Rectal smooth muscle tissue (tissue), 1 donor: ENCODE results near the gene HYAL2.
"Not testable (repeated sequence)": the region's sequence is repeated elsewhere in the genome, so short reads cannot be mapped to it uniquely, and the experiment has no call there.

Experiments used
- H3K27ac ChIP-seq: one replicate; pipeline ENCODE4 v1.7.0; 2013; ENCODE audit warnings: low read depth, low read length, inconsistent platforms
- H3K27me3 ChIP-seq: one replicate; pipeline ENCODE4 v1.7.0; 2013; ENCODE audit warnings: low read length; ENCODE audit not compliant: control insufficient read depth, insufficient read depth
- H3K36me3 ChIP-seq: one replicate; pipeline ENCODE4 v1.7.0; 2013; ENCODE audit warnings: low read length; ENCODE audit not compliant: control insufficient read depth, insufficient read depth
- H3K4me1 ChIP-seq: one replicate; pipeline ENCODE4 v1.7.0; 2013; ENCODE audit warnings: low read length; ENCODE audit not compliant: control insufficient read depth, insufficient read depth
- H3K4me3 ChIP-seq: one replicate; pipeline ENCODE4 v1.7.0; 2013; ENCODE audit warnings: low read length
- H3K9ac ChIP-seq: one replicate; pipeline ENCODE4 v1.7.0; 2013; ENCODE audit warnings: low read length

HYAL2 gene

DNA sequence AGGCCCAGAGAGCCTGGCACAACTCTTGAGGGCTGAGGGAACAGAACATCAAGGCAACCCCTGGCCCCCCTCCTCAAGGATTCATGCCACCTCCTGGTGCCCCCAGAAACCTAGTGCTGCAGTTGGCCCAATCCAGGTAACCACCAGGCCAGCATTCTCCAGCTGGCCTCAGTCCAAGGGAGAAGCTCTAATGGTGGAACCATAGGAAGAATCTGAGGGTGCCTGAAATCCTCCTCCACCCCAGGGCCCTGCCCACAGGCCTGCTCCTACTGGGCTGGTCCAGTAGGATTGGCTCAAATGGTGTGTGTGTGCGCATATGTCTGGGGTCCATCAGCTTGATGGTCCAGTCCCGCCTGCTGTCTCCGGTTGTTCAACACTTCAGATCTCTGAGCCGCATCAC, 7.7 kb downstream of the HYAL2 start:
- Histone ChIP-seq H3K4me3 (no peak overlapping the region), H3K36me3 (peaks cover 8% of the 10 kb centered on the region), H3K27me3 (no peaks in the 10 kb centered on the region), H3K4me1 (peaks cover 11% of the 10 kb centered on the region), H3K9ac (no peak overlapping the region), H3K27ac (no peak overlapping the region)

GRCh38 chr3:50314342-50314741, 8.2 kb downstream of the HYAL2 start:
- peaks cover 6% of the 10 kb centered on the region for H3K4me1 ChIP-seq
- H3K4me3 ChIP-seq = no peak overlapping the region
- H3K27ac ChIP-seq = no peak overlapping the region
- H3K27me3 ChIP-seq = no peaks in the 10 kb centered on the region
- H3K36me3 ChIP-seq = peaks cover 8% of the 10 kb centered on the region
- no peak overlapping the region for H3K9ac ChIP-seq

DNA sequence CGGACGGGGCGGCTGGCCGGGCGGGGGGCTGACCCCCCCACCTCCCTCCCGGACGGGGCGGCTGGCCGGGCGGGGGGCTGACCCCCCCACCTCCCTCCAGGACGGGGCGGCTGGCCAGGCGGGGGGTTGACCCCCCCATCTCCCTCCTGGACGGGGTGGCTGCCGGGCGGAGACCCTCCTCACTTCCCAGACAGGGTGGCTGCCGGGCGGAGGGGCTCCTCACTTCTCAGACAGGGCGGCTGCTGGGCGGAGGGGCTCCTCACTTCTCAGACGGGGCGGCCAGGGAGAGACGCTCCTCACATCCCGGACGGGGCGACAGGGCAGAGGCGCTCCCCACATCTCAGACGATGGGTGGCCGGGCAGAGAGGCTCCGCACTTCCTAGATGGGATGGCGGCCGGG, 10.5 kb downstream of the HYAL2 start:
- not testable (repeated sequence) for H3K4me3 ChIP-seq, H3K27me3 ChIP-seq, H3K4me1 ChIP-seq, H3K27ac ChIP-seq, H3K9ac ChIP-seq, H3K36me3 ChIP-seq

- Histone ChIP-seq H3K27ac (no peak overlapping the region), H3K36me3 (no peaks in the 10 kb centered on the region), H3K4me3 (no peak overlapping the region), H3K27me3 (no peaks in the 10 kb centered on the region), H3K9ac (no peak overlapping the region), H3K4me1 (peaks cover 3% of the 10 kb centered on the region)
Measured at GRCh38 chr3:50304601-50305000, 17.9 kb downstream of the HYAL2 start.

DNA sequence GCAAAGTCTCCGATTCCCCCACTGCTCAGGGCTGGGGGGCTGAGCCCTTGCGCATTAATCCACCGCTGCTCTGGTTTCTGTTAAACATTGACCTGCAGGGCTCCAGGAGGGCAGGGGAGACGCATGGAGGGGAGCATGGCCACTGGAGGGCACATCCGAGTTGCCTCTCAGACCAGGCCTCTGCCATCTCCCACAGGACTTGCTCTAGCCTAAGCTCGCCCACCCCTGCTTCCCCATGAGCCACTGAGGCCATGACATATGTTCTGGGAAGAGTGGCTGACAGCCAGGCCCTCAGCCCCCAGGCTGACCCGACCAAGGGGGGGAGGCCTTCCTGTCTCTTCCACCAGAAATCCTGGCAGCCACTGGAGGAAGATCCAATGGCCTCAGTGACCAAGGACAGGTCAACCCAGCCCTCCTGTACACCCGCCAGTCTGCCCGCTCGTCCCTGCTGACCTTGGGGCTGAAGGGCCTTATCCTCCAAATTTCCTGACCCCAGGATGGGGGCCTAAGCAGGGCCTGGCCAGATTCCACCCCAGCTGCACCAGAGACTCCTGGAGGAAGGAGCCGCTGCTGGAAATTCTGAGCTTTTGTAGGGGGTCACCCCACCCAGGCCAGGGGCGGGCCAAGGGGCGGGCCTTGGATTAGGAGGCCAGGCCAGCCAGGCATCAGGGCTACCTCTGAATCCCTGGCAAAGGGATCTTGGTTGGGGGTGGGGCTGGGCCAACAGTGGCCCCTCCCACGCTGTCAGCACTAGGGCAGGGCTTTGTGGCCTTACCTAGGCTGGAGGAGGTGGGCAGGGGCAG, 19.3 kb downstream of the HYAL2 start, which contains the start of gene HYAL1:
HYAL1 (minus strand) TSS at position 562 of the 803 bp plus-strand sequence. CDS start 618 bp downstream, outside the sequence.
- Histone ChIP-seq H3K9ac (no peak within 1 kb of the TSS), H3K4me3 (peak within 1 kb of the TSS; percentile 30), H3K27me3 (no peaks in the 10 kb centered on the region)

GRCh38 chr3:50302095-50303012, 20.2 kb downstream of the HYAL2 start:
- no peaks in the 10 kb centered on the region for H3K27me3 ChIP-seq
- peaks cover 10% of the 10 kb centered on the region for H3K4me1 ChIP-seq
- H3K9ac ChIP-seq = no peak overlapping the region
- H3K36me3 ChIP-seq = no peaks in the 10 kb centered on the region
- H3K27ac ChIP-seq = peak overlapping the region; percentile 12
- H3K4me3 ChIP-seq = peak overlapping the region; percentile 12

More for the DNA sequence above, 19.3 kb downstream of the HYAL2 start, which contains the start of gene HYAL1:
- Histone ChIP-seq H3K27ac (peak within 1 kb of the TSS; percentile 57), H3K4me1 (peaks cover 10% of the 10 kb centered on the region), H3K36me3 (no peaks in the 10 kb centered on the region)

- Histone ChIP-seq H3K36me3 (no peaks in the 10 kb centered on the region), H3K27me3 (no peaks in the 10 kb centered on the region), H3K27ac (peak overlapping the region; percentile 87), H3K9ac (no peak overlapping the region), H3K4me3 (peak overlapping the region; percentile 76), H3K4me1 (peaks cover 10% of the 10 kb centered on the region)
Measured at GRCh38 chr3:50300681-50301254, 21.8 kb downstream of the HYAL2 start.

GRCh38 chr3:50299929-50300680, 22.4 kb downstream of the HYAL2 start:
- H3K36me3 ChIP-seq = no peaks in the 10 kb centered on the region
- peak overlapping the region; percentile 76 for H3K4me3 ChIP-seq
- peak overlapping the region; percentile 1 for H3K9ac ChIP-seq
- peak overlapping the region; percentile 87 for H3K27ac ChIP-seq
- peaks cover 10% of the 10 kb centered on the region for H3K4me1 ChIP-seq
- no peaks in the 10 kb centered on the region for H3K27me3 ChIP-seq

GRCh38 chr3:50299638-50299928, 23.0 kb downstream of the HYAL2 start:
- Histone ChIP-seq H3K4me1 (peaks cover 10% of the 10 kb centered on the region), H3K9ac (peak overlapping the region; percentile 1), H3K36me3 (no peaks in the 10 kb centered on the region), H3K4me3 (peak overlapping the region; percentile 76), H3K27me3 (no peaks in the 10 kb centered on the region), H3K27ac (peak overlapping the region; percentile 87)

DNA sequence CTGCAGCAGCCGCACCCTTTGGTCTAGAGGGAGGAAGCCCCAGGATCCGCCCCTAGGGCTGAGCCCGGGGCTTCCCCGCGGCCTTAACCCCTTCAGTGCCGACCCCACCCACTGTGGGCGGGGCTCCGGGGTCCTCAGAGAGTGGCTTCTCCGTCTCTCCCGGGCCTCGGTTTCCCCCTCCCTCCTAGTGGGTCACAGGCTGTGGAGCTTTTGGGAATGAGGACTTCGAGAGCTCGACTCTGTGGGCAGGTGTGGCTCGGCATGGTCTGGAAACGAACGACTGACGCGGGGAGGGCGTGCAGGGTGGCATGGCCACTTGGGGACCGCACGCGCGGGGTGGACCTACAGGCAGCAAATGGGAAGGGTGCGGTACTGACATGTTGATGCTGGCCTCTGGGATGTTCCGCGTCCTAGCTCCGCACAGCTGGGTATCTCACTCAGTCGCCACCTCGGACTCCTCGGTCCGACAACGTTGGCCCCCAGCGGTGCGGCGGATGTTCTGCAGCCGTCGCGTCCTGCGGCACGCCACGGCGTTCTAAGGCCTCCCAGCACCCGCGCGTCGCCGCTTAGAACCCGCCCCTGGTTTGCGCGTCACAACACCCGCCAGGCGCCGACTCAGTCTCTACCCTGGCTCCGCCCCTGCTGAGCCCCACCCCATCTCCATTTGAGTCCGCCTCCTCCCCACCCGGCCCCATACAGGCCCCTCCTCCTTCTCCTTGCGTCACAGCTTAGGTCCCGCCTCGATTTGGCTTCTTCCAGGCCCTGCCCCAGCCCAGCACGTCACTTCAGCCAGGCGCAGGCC, 23.5 kb downstream of the HYAL2 start, which contains the start of the genes HYAL3 and NAA80:
HYAL3 (minus strand) TSS at position 570 of the 802 bp plus-strand sequence. CDS start 3,803 bp downstream, outside the sequence.
NAA80 (minus strand) TSS at position 570 of the 802 bp plus-strand sequence. CDS start 1,942 bp downstream, outside the sequence.
- Histone ChIP-seq H3K27me3 (no peaks in the 10 kb centered on the region), H3K9ac (peak within 1 kb of the TSS; percentile 96), H3K27ac (peak within 1 kb of the TSS; percentile 87), H3K4me3 (peak within 1 kb of the TSS; percentile 79), H3K36me3 (no peaks in the 10 kb centered on the region), H3K4me1 (peaks cover 10% of the 10 kb centered on the region)
